Nephron (organoid): ENCODE results near the gene TMEM123.

Source experiments
- H3K27ac Mint-ChIP-seq, 3 experiments: 2 replicates each; pipeline ENCODE4 v1.8.0; 2020; ENCODE audit warnings: mixed read lengths in 3 of 3, mild to moderate bottlenecking in 2 of 3, moderate library complexity in 1 of 3
- H3K27me3 Mint-ChIP-seq: 2 replicates; pipeline ENCODE4 v1.8.0; 2021; ENCODE audit warnings: low read depth, mild to moderate bottlenecking, moderate library complexity, mixed read lengths
- H3K36me3 Mint-ChIP-seq: 2 replicates; pipeline ENCODE4 v1.8.0; 2020; ENCODE audit warnings: low read depth, mixed read lengths
- H3K4me1 Mint-ChIP-seq: 2 replicates; pipeline ENCODE4 v1.8.0; 2020; ENCODE audit warnings: mixed read lengths
- H3K4me3 Mint-ChIP-seq, 3 experiments: 2 replicates each; pipeline ENCODE4 v1.8.0; 2020; ENCODE audit warnings: mild to moderate bottlenecking in 3 of 3, mixed read lengths in 3 of 3, moderate library complexity in 2 of 3
- H3K9me3 Mint-ChIP-seq: 2 replicates; pipeline ENCODE4 v1.8.0; 2020; ENCODE audit warnings: mixed read lengths
- TF ChIP-seq, protein P1 (sequence below), 3 experiments: fragments of 200-600 bp; sonication (generic); IDR thresholded peaks; one replicate each; pipeline ENCODE4 v1.5.0; 2021; ENCODE audit warnings: antibody characterized with exemption in 3 of 3; ENCODE audit not compliant: unreplicated experiment in 3 of 3

The TMEM123 gene

DNA sequence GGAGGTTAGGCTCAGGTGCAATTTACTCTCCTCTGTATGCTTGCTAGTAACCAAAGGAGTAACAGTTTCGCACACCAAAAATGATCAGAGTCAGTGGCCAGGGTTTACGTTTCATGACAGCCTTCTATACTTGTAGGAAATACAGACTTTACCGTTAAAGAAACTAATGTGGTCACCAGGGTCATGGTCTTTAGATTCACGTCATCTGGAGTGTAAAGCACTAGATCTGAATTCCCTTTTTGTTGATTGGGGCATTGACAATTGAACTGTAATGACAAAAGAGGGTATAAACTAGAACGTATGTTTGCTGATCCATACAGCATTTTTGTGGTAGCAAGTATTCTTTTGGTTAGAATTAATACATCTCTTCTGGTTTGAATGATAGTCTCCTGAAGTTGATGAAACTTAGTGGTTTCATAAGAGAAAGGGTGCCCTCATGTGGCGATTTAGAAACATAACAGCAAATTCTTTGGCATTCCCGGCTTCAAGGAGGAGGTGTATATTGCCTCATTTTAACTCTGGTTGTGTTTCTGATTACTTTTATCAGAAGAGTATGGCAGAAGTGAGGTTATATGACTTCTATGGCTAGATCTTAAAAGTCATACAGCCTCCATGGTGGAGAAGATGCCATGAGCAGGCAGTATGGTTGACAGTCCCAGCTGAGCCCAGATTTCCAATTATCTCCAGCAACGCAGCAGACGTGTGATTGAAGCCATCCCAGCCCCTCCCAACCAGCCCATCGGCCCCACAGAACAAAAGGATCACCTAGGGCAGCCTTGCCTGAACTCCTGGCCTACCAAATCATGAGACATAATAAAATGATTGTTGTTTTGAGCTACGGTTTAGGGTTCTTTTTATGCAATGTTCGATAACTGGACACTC lies 42.8 kb upstream of the TMEM123 start:
- peaks cover 5% of the 10 kb centered on the region for H3K27me3 Mint-ChIP-seq
- TF ChIP-seq, protein P1, sequence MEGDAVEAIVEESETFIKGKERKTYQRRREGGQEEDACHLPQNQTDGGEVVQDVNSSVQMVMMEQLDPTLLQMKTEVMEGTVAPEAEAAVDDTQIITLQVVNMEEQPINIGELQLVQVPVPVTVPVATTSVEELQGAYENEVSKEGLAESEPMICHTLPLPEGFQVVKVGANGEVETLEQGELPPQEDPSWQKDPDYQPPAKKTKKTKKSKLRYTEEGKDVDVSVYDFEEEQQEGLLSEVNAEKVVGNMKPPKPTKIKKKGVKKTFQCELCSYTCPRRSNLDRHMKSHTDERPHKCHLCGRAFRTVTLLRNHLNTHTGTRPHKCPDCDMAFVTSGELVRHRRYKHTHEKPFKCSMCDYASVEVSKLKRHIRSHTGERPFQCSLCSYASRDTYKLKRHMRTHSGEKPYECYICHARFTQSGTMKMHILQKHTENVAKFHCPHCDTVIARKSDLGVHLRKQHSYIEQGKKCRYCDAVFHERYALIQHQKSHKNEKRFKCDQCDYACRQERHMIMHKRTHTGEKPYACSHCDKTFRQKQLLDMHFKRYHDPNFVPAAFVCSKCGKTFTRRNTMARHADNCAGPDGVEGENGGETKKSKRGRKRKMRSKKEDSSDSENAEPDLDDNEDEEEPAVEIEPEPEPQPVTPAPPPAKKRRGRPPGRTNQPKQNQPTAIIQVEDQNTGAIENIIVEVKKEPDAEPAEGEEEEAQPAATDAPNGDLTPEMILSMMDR (IDR thresholded peaks at IDR 0.05; ENCODE audit: unreplicated experiment in 3 of 3), result peak; percentile 63 to 73 (median 66)
- H3K27ac Mint-ChIP-seq, result no peak overlapping the region
- H3K36me3 Mint-ChIP-seq, result no peaks in the 10 kb centered on the region
- H3K4me3 Mint-ChIP-seq, result no peak overlapping the region
- H3K4me1 Mint-ChIP-seq, result peaks cover 5% of the 10 kb centered on the region
- H3K9me3 Mint-ChIP-seq, result no peaks in the 10 kb centered on the region

DNA sequence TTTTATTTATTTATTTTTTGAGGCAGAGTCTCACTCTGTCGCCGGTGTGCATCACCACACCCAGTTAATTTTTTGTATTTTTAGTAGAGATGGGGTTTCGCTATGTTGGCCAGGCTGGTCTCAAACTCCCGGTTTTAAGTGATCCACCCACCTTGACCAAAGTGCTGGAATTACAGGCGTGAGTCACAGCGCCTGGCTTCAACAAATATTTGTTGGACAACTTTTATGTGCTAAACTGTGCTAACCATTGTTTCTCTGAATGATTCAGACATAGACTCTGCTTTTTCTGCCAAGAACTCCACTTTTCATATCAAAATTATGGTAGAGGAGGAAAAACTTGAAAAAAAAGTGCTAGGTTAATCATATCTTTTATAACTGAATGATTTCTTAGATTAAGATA lies 41.7 kb upstream of the TMEM123 start:
- Mint-ChIP-seq H3K4me3 (no peak overlapping the region), H3K27ac (no peak overlapping the region), H3K4me1 (peaks cover 5% of the 10 kb centered on the region), H3K36me3 (no peaks in the 10 kb centered on the region), H3K9me3 (no peaks in the 10 kb centered on the region), H3K27me3 (peaks cover 5% of the 10 kb centered on the region)
- TF ChIP-seq, protein P1 (IDR thresholded peaks at IDR 0.05; ENCODE audit: unreplicated experiment in 3 of 3), result no peak

DNA sequence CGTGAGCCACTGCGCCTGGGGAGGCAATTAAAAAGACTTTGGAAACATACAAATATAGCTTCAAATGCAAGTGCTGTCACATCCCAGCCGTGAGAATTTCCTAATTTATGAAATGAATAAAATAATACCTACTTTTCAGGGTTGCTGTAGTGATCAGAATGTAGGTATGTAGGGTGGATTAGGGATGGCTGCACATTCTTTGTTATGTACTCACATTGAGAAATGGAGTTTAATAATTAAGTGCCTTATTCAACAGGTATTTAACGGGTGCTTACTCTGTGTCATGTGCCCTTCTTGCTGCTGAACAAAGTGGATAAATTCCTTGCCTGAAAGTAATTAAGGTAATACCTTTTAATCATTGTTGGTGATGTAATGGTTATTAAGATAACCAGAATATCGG lies 41.0 kb upstream of the TMEM123 start:
- Mint-ChIP-seq H3K27ac (no peak overlapping the region), H3K4me3 (no peak overlapping the region), H3K4me1 (peaks cover 5% of the 10 kb centered on the region)

DNA sequence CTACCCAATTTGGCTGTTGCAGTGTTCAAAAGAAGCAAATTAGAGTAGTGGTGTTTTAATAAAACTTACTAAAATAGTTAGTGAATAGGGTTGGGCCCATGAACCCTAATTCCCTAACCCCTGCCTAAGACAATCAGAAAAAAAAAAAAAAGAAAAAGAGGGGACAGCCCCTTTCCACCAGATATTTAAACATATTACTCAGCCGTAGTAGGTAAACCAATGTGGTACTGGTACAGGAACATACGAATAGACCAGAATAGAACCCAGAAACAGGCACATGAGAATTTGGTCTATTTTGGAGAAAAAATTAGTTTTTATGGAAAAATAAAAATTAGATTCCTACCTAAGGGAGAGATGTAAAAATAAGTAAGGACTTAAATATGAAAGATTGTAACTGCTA lies 39.4 kb upstream of the TMEM123 start:
- Mint-ChIP-seq H3K27me3 (peaks cover 5% of the 10 kb centered on the region), H3K36me3 (no peaks in the 10 kb centered on the region), H3K27ac (no peak overlapping the region), H3K9me3 (no peaks in the 10 kb centered on the region), H3K4me3 (no peak overlapping the region), H3K4me1 (peaks cover 5% of the 10 kb centered on the region)
- TF ChIP-seq, protein P1 (IDR thresholded peaks at IDR 0.05; ENCODE audit: unreplicated experiment in 3 of 3), result no peak

More for the DNA sequence above, 41.0 kb upstream of the TMEM123 start:
- TF ChIP-seq, protein P1 (IDR thresholded peaks at IDR 0.05; ENCODE audit: unreplicated experiment in 3 of 3), result no peak
- H3K27me3 Mint-ChIP-seq, result peaks cover 5% of the 10 kb centered on the region
- H3K9me3 Mint-ChIP-seq, result no peaks in the 10 kb centered on the region
- no peaks in the 10 kb centered on the region for H3K36me3 Mint-ChIP-seq

DNA sequence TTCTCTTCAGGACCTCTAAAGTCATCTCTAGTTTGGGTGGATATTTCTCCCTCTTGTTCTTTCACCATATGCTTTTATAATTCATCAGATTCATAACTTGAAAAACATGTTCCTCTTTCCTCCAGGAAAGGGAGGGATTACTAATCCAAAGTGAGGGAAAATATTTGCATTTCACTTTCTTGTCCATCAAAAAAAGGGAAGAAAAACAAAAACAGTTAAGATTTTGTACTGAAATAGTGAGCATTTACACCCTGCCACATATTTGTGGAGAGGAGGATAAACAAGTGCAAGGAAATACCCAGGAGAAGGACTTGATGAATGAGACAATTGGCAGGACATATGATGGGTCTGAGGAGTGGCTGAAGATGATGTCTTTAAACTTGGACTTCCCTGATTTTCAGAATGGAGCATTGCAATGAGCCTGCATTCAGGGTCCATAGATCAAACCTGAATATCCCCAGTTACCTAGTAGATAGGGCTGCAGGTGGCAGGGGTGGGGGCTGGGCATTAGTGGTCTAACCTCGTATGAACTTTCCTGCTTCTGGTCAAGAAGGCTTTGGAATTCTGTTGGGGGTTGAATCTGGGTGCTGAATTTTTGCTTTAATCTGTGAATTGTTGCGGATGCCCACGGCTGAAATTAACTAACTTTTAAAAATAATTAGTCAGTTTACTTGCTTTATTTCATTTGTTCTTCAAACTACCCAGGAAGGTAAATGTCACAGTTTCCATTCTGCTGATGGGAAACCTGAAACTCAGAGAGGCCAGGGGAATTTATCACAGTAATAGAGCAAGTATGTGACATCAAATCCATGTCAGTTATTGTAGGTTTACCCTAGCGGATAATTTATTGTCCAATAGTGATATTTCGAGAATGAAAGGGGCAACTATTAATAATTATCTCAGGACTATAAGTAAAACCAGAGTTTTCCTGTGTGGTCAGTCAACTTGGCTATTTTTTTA lies 36.9 kb upstream of the TMEM123 start:
- no peaks in the 10 kb centered on the region for H3K4me1 Mint-ChIP-seq
- H3K9me3 Mint-ChIP-seq, result peaks cover 4% of the 10 kb centered on the region
- H3K27ac Mint-ChIP-seq, result no peak overlapping the region
- no peak overlapping the region for H3K4me3 Mint-ChIP-seq
- TF ChIP-seq, protein P1 (IDR thresholded peaks at IDR 0.05; ENCODE audit: unreplicated experiment in 3 of 3), result no peak
- H3K27me3 Mint-ChIP-seq, result no peaks in the 10 kb centered on the region
- H3K36me3 Mint-ChIP-seq, result no peaks in the 10 kb centered on the region
